Activated naive CD8-positive, alpha-beta T cell (primary cell): ENCODE data around the gene KIFC1.
"Not testable (repeated sequence)": the region's sequence is repeated elsewhere in the genome, so short reads cannot be mapped to it uniquely, and the experiment has no call there.

ENCODE experiments used
- H3K27ac Mint-ChIP-seq: one replicate; pipeline ENCODE4 v1.8.0; 2021; ENCODE audit warnings: mixed read lengths
- H3K27me3 Mint-ChIP-seq: one replicate; pipeline ENCODE4 v1.8.0; 2021; ENCODE audit warnings: mixed read lengths
- H3K36me3 Mint-ChIP-seq: one replicate; pipeline ENCODE4 v1.8.0; 2021; ENCODE audit warnings: mixed read lengths
- H3K4me1 Mint-ChIP-seq: one replicate; pipeline ENCODE4 v1.8.0; 2021; ENCODE audit warnings: low read depth, mixed read lengths
- H3K4me3 Mint-ChIP-seq: one replicate; pipeline ENCODE4 v1.8.0; 2021; ENCODE audit warnings: mild to moderate bottlenecking, mixed read lengths
- H3K9me3 Mint-ChIP-seq: one replicate; pipeline ENCODE4 v1.8.0; 2021; ENCODE audit warnings: low read depth, mixed read lengths

Gene KIFC1

GRCh38 chr6:33391278-33391921 is at the start of gene KIFC1:
KIFC1 (plus strand) TSS chr6:33391823; CDS start chr6:33391986, 163 bp downstream.
- Mint-ChIP-seq H3K36me3 (no peaks in the 10 kb centered on the region), H3K27ac (peak within 1 kb of the TSS; percentile 95), H3K4me1 (peaks cover 16% of the 10 kb centered on the region), H3K27me3 (no peaks in the 10 kb centered on the region), H3K4me3 (peak within 1 kb of the TSS; percentile 85), H3K9me3 (no peaks in the 10 kb centered on the region)

DNA sequence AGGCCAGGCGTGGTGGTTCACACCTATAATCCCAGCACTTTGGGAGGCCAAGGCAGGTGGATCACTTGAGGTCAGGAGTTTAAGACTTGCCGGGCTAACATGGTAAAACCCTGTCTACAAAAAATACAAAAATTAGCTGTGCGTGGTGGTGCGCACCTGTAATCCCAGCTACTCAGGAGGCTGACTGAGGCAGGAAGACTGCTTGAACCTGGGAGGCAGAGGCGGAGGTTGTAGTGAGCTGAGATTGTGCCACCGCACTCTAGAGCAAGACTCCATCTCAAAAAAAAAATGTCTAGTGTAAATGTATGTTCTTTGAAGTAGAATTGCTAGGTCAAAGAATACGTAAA is 48.0 kb upstream of the KIFC1 start:
- not testable (repeated sequence) for H3K27me3 Mint-ChIP-seq, H3K36me3 Mint-ChIP-seq, H3K9me3 Mint-ChIP-seq
- H3K4me1 Mint-ChIP-seq: peaks cover 40% of the 10 kb centered on the region
- H3K4me3 Mint-ChIP-seq: peak overlapping the region; percentile 85
- H3K27ac Mint-ChIP-seq: peak overlapping the region; percentile 78

DNA sequence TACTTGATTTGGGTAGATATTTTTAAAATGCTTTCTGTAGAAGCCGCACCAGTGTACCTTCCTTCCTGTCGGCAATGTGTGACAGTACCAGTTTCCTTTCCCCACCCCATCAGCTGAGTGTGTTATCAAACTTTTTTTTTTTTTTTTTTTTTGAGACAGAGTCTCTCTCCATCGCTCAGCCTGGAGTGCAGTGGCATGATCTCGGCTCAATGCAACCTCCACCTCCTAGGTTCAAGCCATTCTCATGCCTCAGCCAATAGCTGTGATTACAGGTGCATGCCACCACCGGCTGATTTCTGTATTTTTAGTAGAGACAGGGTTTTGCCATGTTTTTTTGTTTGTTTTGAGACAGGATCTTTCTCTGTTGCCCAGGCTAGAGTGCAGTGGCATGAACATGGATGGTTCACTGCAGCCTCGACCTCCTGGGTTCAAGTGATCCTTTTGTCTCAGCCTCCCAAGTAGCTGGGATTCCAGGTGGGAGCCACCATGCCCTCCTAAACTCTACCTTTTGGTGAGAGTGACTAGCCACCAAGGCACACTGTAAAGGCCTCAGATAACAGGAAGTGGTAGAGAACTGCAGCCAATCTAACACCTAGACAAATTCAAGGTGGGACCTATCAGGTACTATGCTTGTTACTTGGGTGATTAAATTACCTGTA is 47.5 kb upstream of the KIFC1 start:
- Mint-ChIP-seq H3K27ac (peak overlapping the region; percentile 78), H3K27me3 (no peaks in the 10 kb centered on the region), H3K4me3 (peak overlapping the region; percentile 85), H3K4me1 (peaks cover 38% of the 10 kb centered on the region), H3K36me3 (no peaks in the 10 kb centered on the region), H3K9me3 (no peaks in the 10 kb centered on the region)

- no peaks in the 10 kb centered on the region for H3K27me3 Mint-ChIP-seq
- H3K4me1 Mint-ChIP-seq: peaks cover 37% of the 10 kb centered on the region
- H3K27ac Mint-ChIP-seq: peak overlapping the region; percentile 89
- peak overlapping the region; percentile 85 for H3K4me3 Mint-ChIP-seq
- H3K9me3 Mint-ChIP-seq: no peaks in the 10 kb centered on the region
- H3K36me3 Mint-ChIP-seq: no peaks in the 10 kb centered on the region
Observed at GRCh38 chr6:33344701-33345697, 46.6 kb upstream of the KIFC1 start.

GRCh38 chr6:33346972-33347371 is 44.7 kb upstream of the KIFC1 start:
- H3K4me3 Mint-ChIP-seq, H3K9me3 Mint-ChIP-seq, H3K36me3 Mint-ChIP-seq, H3K27me3 Mint-ChIP-seq: not testable (repeated sequence)
- Mint-ChIP-seq H3K4me1 (peaks cover 35% of the 10 kb centered on the region), H3K27ac (peak overlapping the region; percentile 23)

DNA sequence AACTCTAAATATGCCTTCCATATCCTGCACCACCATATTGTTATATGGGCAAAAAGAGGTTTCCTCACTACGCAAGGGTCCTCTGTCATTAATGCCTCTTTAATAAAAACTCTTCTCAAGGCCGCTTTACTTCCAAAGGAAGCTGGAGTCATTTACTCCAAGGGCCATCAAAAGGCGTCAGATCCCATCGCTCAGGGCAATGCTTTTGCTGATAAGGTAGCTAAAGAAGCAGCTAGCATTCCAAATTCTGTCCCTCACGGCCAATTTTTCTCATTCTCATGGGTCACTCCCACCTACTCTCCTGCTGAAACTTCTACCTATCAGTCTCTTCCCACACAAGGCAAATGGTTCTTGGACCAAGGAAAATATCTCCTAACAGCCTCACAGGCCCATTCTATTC is 43.8 kb upstream of the KIFC1 start:
- Mint-ChIP-seq H3K4me1 (peaks cover 35% of the 10 kb centered on the region), H3K27me3 (no peaks in the 10 kb centered on the region), H3K4me3 (no peak overlapping the region), H3K36me3 (no peaks in the 10 kb centered on the region), H3K27ac (no peak overlapping the region), H3K9me3 (no peaks in the 10 kb centered on the region)

DNA sequence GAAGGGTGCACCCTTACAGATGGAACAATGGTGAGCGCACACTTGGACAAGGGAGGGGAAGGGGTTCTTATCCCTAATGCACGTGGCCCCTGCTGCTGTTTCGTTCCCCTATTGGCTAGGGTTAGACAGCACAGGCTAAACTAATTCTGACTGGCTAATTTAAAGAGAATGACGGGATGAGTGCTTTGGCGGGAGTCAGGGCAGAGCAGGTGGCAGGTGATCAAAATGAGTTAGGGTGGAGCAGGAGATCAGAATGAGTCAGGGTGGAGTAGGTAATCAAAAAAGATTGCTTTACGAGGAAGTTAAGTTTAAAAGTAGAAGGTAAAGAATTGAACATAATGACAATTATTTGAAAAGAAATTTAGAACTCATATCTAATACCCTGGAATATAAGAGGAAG is 35.8 kb upstream of the KIFC1 start:
- not testable (repeated sequence) for H3K9me3 Mint-ChIP-seq, H3K36me3 Mint-ChIP-seq, H3K27me3 Mint-ChIP-seq, H3K4me3 Mint-ChIP-seq, H3K27ac Mint-ChIP-seq, H3K4me1 Mint-ChIP-seq

GRCh38 chr6:33356295-33356694 is 35.3 kb upstream of the KIFC1 start:
- no peaks in the 10 kb centered on the region for H3K36me3 Mint-ChIP-seq
- no peak overlapping the region for H3K4me3 Mint-ChIP-seq
- H3K9me3 Mint-ChIP-seq: no peaks in the 10 kb centered on the region
- H3K27ac Mint-ChIP-seq: no peak overlapping the region
- H3K27me3 Mint-ChIP-seq: no peaks in the 10 kb centered on the region
- H3K4me1 Mint-ChIP-seq: no peaks in the 10 kb centered on the region

DNA sequence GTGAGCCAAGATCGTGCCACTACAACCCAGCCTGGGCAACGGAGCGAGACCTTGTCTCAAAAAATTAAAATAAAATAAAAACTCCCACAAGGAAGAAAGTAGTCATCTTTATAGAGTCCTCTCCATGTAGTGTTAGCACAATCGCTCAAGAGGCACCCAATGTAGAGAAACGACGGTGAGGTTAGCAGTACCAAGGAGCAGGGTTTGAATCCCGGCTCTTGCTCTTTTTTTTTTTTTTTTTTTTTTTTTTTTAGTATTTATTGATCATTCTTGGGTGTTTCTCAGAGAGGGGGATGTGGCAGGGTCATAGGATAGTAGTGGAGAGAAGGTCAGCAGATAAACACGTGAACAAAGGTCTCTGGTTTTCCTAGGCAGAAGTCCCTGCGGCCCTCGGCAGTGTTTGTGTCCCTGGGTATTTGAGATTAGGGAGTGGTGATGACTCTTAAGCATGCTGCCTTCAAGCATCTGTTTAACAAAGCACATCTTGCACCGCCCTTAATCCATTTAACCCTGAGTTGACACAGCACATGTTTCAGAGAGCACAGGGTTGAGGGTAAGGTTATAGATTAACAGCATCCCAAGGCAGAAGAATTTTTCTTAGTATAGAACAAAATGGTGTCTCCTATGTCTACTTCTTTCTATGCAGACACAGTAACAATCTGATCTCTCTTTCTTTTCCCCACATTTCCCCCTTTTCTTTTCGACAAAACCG is 34.3 kb upstream of the KIFC1 start:
- not testable (repeated sequence) for H3K27me3 Mint-ChIP-seq, H3K9me3 Mint-ChIP-seq, H3K4me1 Mint-ChIP-seq, H3K36me3 Mint-ChIP-seq, H3K27ac Mint-ChIP-seq, H3K4me3 Mint-ChIP-seq

- no peaks in the 10 kb centered on the region for H3K27me3 Mint-ChIP-seq
- no peaks in the 10 kb centered on the region for H3K36me3 Mint-ChIP-seq
- H3K27ac Mint-ChIP-seq: no peak overlapping the region
- no peak overlapping the region for H3K4me3 Mint-ChIP-seq
- H3K9me3 Mint-ChIP-seq: no peaks in the 10 kb centered on the region
- H3K4me1 Mint-ChIP-seq: no peaks in the 10 kb centered on the region
Observed at GRCh38 chr6:33359331-33359730, 32.3 kb upstream of the KIFC1 start.

GRCh38 chr6:33363486-33363885 is 28.1 kb upstream of the KIFC1 start:
- not testable (repeated sequence) for H3K4me3 Mint-ChIP-seq, H3K27ac Mint-ChIP-seq, H3K9me3 Mint-ChIP-seq, H3K36me3 Mint-ChIP-seq, H3K4me1 Mint-ChIP-seq, H3K27me3 Mint-ChIP-seq

GRCh38 chr6:33364475-33365205 is 27.0 kb upstream of the KIFC1 start:
- not testable (repeated sequence) for H3K4me1 Mint-ChIP-seq, H3K36me3 Mint-ChIP-seq, H3K27me3 Mint-ChIP-seq

DNA sequence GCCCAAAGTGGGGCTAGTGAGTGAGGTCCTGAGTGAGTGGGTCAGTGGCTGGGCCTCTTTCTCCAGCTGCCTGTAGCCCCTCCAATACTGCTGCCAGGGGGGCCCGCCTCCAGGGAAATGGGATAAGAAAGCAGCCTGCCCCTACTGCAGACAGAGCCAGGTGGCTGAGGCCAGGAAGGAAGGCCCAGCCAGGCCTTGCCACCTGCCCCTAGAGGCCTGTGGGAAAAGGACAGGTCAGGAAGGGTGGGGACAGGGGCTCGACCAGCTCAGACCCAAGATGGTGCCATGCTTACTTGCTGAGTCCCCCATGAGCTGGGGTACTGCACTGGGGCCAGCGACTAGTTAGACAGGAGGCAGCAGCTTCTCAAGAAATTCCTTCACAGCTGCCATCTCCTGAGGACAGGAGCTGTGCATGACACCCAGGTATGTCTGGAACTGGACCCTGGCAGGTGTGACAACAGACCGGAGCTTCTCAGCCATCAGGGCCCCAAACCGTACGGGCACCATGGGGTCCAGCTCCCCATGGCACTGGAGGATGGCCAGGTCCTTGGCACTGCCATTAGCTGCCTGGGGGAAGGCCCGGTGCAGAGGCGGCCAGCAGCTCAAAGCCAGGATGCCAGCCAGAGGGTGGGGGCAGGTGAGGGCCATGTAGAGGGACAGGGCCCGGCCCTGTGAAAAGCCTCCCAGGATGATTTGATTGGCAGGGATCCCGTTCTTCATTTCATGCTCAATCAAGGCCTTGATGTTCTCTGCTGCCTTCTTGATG is 26.2 kb upstream of the KIFC1 start:
- not testable (repeated sequence) for H3K9me3 Mint-ChIP-seq, H3K4me3 Mint-ChIP-seq, H3K27me3 Mint-ChIP-seq, H3K27ac Mint-ChIP-seq, H3K4me1 Mint-ChIP-seq, H3K36me3 Mint-ChIP-seq

More at GRCh38 chr6:33364475-33365205, 27.0 kb upstream of the KIFC1 start:
- not testable (repeated sequence) for H3K4me3 Mint-ChIP-seq, H3K27ac Mint-ChIP-seq, H3K9me3 Mint-ChIP-seq
